Parathyroid adenoma (tissue), 2 donors: ENCODE results near the gene IFNLR1.

Source experiments
- H2AFZ ChIP-seq: fragments of 300-600 bp; sonication (generic); one replicate; pipeline ENCODE4 v1.7.0; 2017; ENCODE audit warnings: antibody characterized with exemption, mild to moderate bottlenecking
- H3K27ac ChIP-seq: fragments of 300-600 bp; sonication (generic); one replicate; pipeline ENCODE4 v1.7.0; 2017
- H3K27me3 ChIP-seq: fragments of 300-600 bp; sonication (generic); one replicate; pipeline ENCODE4 v1.7.0; 2017; ENCODE audit warnings: low read length; ENCODE audit not compliant: control insufficient read depth, insufficient read depth
- H3K36me3 ChIP-seq: fragments of 300-600 bp; sonication (generic); one replicate; pipeline ENCODE4 v1.7.0; 2017; ENCODE audit warnings: low read length; ENCODE audit not compliant: control insufficient read depth, insufficient read depth
- H3K4me1 ChIP-seq: fragments of 300-600 bp; sonication (generic); one replicate; pipeline ENCODE4 v1.7.0; 2017; ENCODE audit warnings: control low read depth
- H3K4me2 ChIP-seq: fragments of 300-600 bp; sonication (generic); one replicate; pipeline ENCODE4 v1.7.0; 2017; ENCODE audit warnings: low read length
- H3K4me3 ChIP-seq: fragments of 300-600 bp; sonication (generic); one replicate; pipeline ENCODE4 v1.7.0; 2017; ENCODE audit warnings: low read depth, low read length
- H3K79me2 ChIP-seq: fragments of 300-600 bp; sonication (generic); one replicate; pipeline ENCODE4 v1.7.0; 2017; ENCODE audit warnings: control low read depth
- H3K9ac ChIP-seq: fragments of 300-600 bp; sonication (generic); one replicate; pipeline ENCODE4 v1.7.0; 2017; ENCODE audit warnings: mild to moderate bottlenecking
- H3K9me3 ChIP-seq: fragments of 300-600 bp; sonication (generic); one replicate; pipeline ENCODE4 v1.7.0; 2017; ENCODE audit warnings: low read length; ENCODE audit not compliant: control insufficient read depth
- CTCF ChIP-seq: fragments of 300-600 bp; sonication (generic); IDR thresholded peaks from one replicate; pipeline ENCODE4 v1.7.0; 2017; ENCODE audit warnings: antibody characterized with exemption, mild to moderate bottlenecking
- donor health status: primary hyperparathyroidism.

Gene IFNLR1

DNA sequence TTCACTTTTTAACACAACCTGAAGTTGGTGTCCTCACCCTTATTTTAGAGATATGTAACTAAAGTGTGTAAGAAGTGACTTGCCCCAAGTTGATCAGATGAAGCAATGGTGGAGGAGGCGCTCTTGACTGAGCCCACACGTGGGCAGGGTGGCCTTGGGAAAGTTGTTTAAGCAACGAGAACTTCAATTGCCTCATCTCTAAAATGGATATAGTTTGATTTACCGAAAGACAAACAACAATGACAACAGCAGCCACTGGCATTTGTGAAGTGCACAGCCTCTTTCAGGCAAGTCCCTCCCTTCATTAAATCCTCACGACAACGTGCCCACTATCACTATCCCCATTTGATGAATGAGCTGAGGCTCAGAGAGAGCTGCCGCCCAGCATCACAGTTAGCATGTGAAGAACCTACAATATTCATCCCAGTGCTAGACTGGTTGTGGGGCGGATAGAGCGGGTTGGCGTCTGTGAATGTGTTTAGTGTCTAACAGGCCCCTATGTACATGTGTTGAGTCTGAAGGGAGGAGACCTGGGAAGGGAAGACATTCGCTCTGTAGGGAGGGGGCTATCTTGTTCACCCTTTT lies 47.2 kb downstream of the IFNLR1 start:
- no peaks in the 10 kb centered on the region for H3K9me3 ChIP-seq
- no peaks in the 10 kb centered on the region for H3K79me2 ChIP-seq
- no peak overlapping the region for H2AFZ ChIP-seq
- H3K27ac ChIP-seq: no peak overlapping the region
- H3K4me3 ChIP-seq: no peak overlapping the region
- H3K9ac ChIP-seq: no peak overlapping the region
- H3K36me3 ChIP-seq: no peaks in the 10 kb centered on the region
- no peaks in the 10 kb centered on the region for H3K27me3 ChIP-seq
- no peak for TF ChIP-seq CTCF
- no peak overlapping the region for H3K4me2 ChIP-seq
- H3K4me1 ChIP-seq: no peaks in the 10 kb centered on the region

- no peak overlapping the region for H2AFZ ChIP-seq
- H3K36me3 ChIP-seq: no peaks in the 10 kb centered on the region
- no peak overlapping the region for H3K4me3 ChIP-seq
- TF ChIP-seq CTCF: no peak
- no peaks in the 10 kb centered on the region for H3K79me2 ChIP-seq
- H3K9me3 ChIP-seq: no peaks in the 10 kb centered on the region
- H3K9ac ChIP-seq: no peak overlapping the region
- H3K27ac ChIP-seq: no peak overlapping the region
- no peaks in the 10 kb centered on the region for H3K27me3 ChIP-seq
- no peaks in the 10 kb centered on the region for H3K4me1 ChIP-seq
- no peak overlapping the region for H3K4me2 ChIP-seq
Observed at GRCh38 chr1:24139222-24139489, 47.9 kb downstream of the IFNLR1 start.

- H3K27ac ChIP-seq: no peak overlapping the region
- no peak overlapping the region for H3K4me2 ChIP-seq
- no peak overlapping the region for H2AFZ ChIP-seq
- H3K9me3 ChIP-seq: no peaks in the 10 kb centered on the region
- H3K4me3 ChIP-seq: no peak overlapping the region
- no peaks in the 10 kb centered on the region for H3K27me3 ChIP-seq
- H3K79me2 ChIP-seq: no peaks in the 10 kb centered on the region
- H3K9ac ChIP-seq: no peak overlapping the region
- no peaks in the 10 kb centered on the region for H3K4me1 ChIP-seq
- no peaks in the 10 kb centered on the region for H3K36me3 ChIP-seq
- TF ChIP-seq CTCF: no peak
Observed at GRCh38 chr1:24138476-24139221, 48.4 kb downstream of the IFNLR1 start.

DNA sequence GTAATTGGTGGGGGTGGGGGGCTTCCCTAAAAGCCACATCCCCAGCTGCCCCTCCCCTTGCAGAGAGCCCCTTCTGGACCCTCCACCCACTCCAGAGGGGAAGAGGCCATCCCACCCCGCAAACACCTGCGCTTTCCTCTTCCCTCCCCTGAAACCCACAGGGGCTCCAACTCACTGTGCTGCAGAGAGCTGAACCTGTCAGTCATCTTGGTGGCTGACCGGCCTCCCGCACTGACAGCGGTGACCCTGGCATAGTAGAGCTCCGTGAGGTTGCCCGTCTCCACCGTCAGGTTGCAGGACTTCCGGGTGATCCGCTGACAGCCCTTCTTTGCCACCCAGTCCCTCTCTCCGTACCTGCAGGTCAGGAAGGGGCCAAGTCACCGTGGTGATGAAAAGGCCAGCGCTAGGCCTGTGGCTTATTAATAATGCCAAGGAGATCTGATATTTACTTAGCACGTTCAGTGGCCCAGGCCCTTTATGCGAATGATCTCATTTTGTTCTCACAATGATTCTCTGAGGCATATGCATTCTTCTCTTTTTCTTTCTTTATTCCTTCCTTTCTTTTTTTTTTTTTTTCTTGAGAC lies 50.0 kb downstream of the IFNLR1 start:
- Histone ChIP-seq H3K4me2 (no peak overlapping the region), H2AFZ (no peak overlapping the region), H3K4me3 (no peak overlapping the region), H3K9me3 (no peaks in the 10 kb centered on the region), H3K4me1 (no peaks in the 10 kb centered on the region), H3K9ac (no peak overlapping the region), H3K27me3 (no peaks in the 10 kb centered on the region), H3K27ac (no peak overlapping the region), H3K36me3 (no peaks in the 10 kb centered on the region), H3K79me2 (no peaks in the 10 kb centered on the region)
- TF ChIP-seq CTCF: no peak

- Histone ChIP-seq H3K36me3 (no peaks in the 10 kb centered on the region), H2AFZ (no peak overlapping the region), H3K4me3 (no peak overlapping the region), H3K4me2 (no peak overlapping the region), H3K27ac (no peak overlapping the region), H3K4me1 (no peaks in the 10 kb centered on the region), H3K9me3 (no peaks in the 10 kb centered on the region), H3K9ac (no peak overlapping the region), H3K27me3 (no peaks in the 10 kb centered on the region), H3K79me2 (no peaks in the 10 kb centered on the region)
- no peak for TF ChIP-seq CTCF
Observed at GRCh38 chr1:24134376-24134775, 52.7 kb downstream of the IFNLR1 start.
